ENCODE results near the gene SLC8A3. TPM values are rescaled to one million over a fixed set of nuclear protein-coding genes. Genes with fewer than 3 reads are reported as not detected.

Gene SLC8A3
- polyA plus RNA-seq, 3 donors = 0.01 TPM; not detected in 2

- H3K27ac Mint-ChIP-seq = peak overlapping the region in 1 of 7 donors; percentile 0
- intact Hi-C loops (cut with micrococcal nuclease) = no loop called here
- no peak overlapping the region for H3K4me2 ChIP-seq (replicated peaks; ENCODE audit: extremely low read depth, low read length, poor library complexity, severe bottlenecking)
- H3K9ac ChIP-seq (ENCODE audit: insufficient read depth, low read length, poor library complexity, severe bottlenecking) = no peak overlapping the region
- no peak overlapping the region for H3K4me3 ChIP-seq (replicated peaks in 1 of 3; ENCODE audit: low read depth in 2 of 3, low read length in 3 of 3)
- DNase-seq = no peak
- no peaks in the 10 kb centered on the region for H3K27me3 ChIP-seq (ENCODE audit: control insufficient read depth in 2 of 2, insufficient read depth in 2 of 2, low read length in 2 of 2)
- H3K9me3 Mint-ChIP-seq = no peaks in the 10 kb centered on the region
- H3K27me3 Mint-ChIP-seq (ENCODE audit: low read depth in 3 of 3) = peaks cover 3 to 8% (median 6%) of the 10 kb centered on the region in 3 donors
- no peak overlapping the region for H3K4me3 Mint-ChIP-seq
- no peaks in the 10 kb centered on the region for H3K79me2 ChIP-seq (ENCODE audit: insufficient read depth, low read length)
- H3K36me3 Mint-ChIP-seq = no peaks in the 10 kb centered on the region
- H3K9me3 ChIP-seq (replicated peaks in 1 of 2; ENCODE audit: control insufficient read depth in 1 of 2, insufficient read depth in 1 of 2, low read length in 2 of 2) = no peaks in the 10 kb centered on the region
- no peaks in the 10 kb centered on the region for H3K36me3 ChIP-seq (replicated peaks in 1 of 2; ENCODE audit: control insufficient read depth in 1 of 2, insufficient read depth in 2 of 2, low read length in 2 of 2)
- no peak overlapping the region for H3K27ac ChIP-seq (ENCODE audit: low read depth in 1 of 2, low read length in 2 of 2)
- no peaks in the 10 kb centered on the region for H4K20me1 ChIP-seq (ENCODE audit: insufficient read depth, low read length)
- WGBS (ENCODE audit: insufficient coverage) = no CpG with 5 or more reads among the region's 6 CpGs
- H3K4me1 Mint-ChIP-seq = peaks cover 3% of the 10 kb centered on the region
- H3K4me1 ChIP-seq (ENCODE audit: control insufficient read depth in 1 of 2, insufficient read depth in 2 of 2, low read length in 2 of 2) = peaks cover 0 to 3% of the 10 kb centered on the region in 2 donors
- no peak overlapping the region for H2AFZ ChIP-seq (ENCODE audit: insufficient read depth, low read depth, low read length, poor library complexity, severe bottlenecking)
- TF ChIP-seq CTCF (IDR thresholded peaks at IDR 0.05) = no peak
Measured at GRCh38 chr14:70144046-70144445, 44.7 kb downstream of the SLC8A3 start.

GRCh38 chr14:70143306-70143705 lies 45.4 kb downstream of the SLC8A3 start:
- Mint-ChIP-seq H3K4me1 (peaks cover 3% of the 10 kb centered on the region), H3K9me3 (no peaks in the 10 kb centered on the region), H3K27ac (no peak overlapping the region), H3K27me3 (ENCODE audit: low read depth in 3 of 3) (peaks cover 3 to 6% (median 6%) of the 10 kb centered on the region in 3 donors), H3K36me3 (no peaks in the 10 kb centered on the region), H3K4me3 (no peak overlapping the region)
- intact Hi-C loops (cut with micrococcal nuclease) = no loop called here
- 100% methylated on average over 1 of the region's 5 CpGs for WGBS (ENCODE audit: insufficient coverage)
- no peaks in the 10 kb centered on the region for H3K36me3 ChIP-seq (replicated peaks in 1 of 2; ENCODE audit: control insufficient read depth in 1 of 2, insufficient read depth in 2 of 2, low read length in 2 of 2)
- DNase-seq = no peak
- no peaks in the 10 kb centered on the region for H3K9me3 ChIP-seq (replicated peaks in 1 of 2; ENCODE audit: control insufficient read depth in 1 of 2, insufficient read depth in 1 of 2, low read length in 2 of 2)
- H3K4me1 ChIP-seq (ENCODE audit: control insufficient read depth in 1 of 2, insufficient read depth in 2 of 2, low read length in 2 of 2) = peaks cover 0 to 3% of the 10 kb centered on the region in 2 donors
- no peak overlapping the region for H3K27ac ChIP-seq (ENCODE audit: low read depth in 1 of 2, low read length in 2 of 2)
- no peak overlapping the region for H2AFZ ChIP-seq (ENCODE audit: insufficient read depth, low read depth, low read length, poor library complexity, severe bottlenecking)
- no peak for TF ChIP-seq CTCF (IDR thresholded peaks at IDR 0.05)
- no peak overlapping the region for H3K9ac ChIP-seq (ENCODE audit: insufficient read depth, low read length, poor library complexity, severe bottlenecking)
- no peaks in the 10 kb centered on the region for H3K27me3 ChIP-seq (ENCODE audit: control insufficient read depth in 2 of 2, insufficient read depth in 2 of 2, low read length in 2 of 2)
- no peak overlapping the region for H3K4me2 ChIP-seq (replicated peaks; ENCODE audit: extremely low read depth, low read length, poor library complexity, severe bottlenecking)
- H4K20me1 ChIP-seq (ENCODE audit: insufficient read depth, low read length) = no peaks in the 10 kb centered on the region
- no peak overlapping the region for H3K4me3 ChIP-seq (replicated peaks in 1 of 3; ENCODE audit: low read depth in 2 of 3, low read length in 3 of 3)
- H3K79me2 ChIP-seq (ENCODE audit: insufficient read depth, low read length) = no peaks in the 10 kb centered on the region

All from CD14-positive monocyte (primary cell).